HG03342 (cell line): ENCODE results near the gene SCD5.
A peak's percentile ranks its signal among the peaks of the same experiment; 100 is the strongest.
"Not testable (repeated sequence)": the region's sequence is repeated elsewhere in the genome, so short reads cannot be mapped to it uniquely, and the experiment has no call there.

Experiments used
- ATAC-seq: cut with Tn5 transposase; IDR thresholded peaks from one replicate; pipeline ENCODE4 v1.9.1; 2021; ENCODE audit warnings: mild to moderate bottlenecking, moderate library complexity; ENCODE audit not compliant: unreplicated experiment

Gene SCD5

GRCh38 chr4:82798168-82799005, at the start of gene SCD5:
Gene SCD5, minus strand, starts transcription at chr4:82798796. Its CDS starts 259 bp downstream, at chr4:82798537.
- peak; percentile 93 for ATAC-seq

- no peak for ATAC-seq
These were observed 44.0 kb upstream of the SCD5 start for GRCh38 chr4:82842593-82842992.

GRCh38 chr4:82839624-82840023, 41.0 kb upstream of the SCD5 start:
- ATAC-seq = no peak

GRCh38 chr4:82833696-82834313, 35.2 kb upstream of the SCD5 start:
- no peak for ATAC-seq

GRCh38 chr4:82833060-82833459, 34.5 kb upstream of the SCD5 start:
- ATAC-seq = not testable (repeated sequence)

- no peak for ATAC-seq
These were observed 26.8 kb upstream of the SCD5 start for GRCh38 chr4:82825425-82825824.

GRCh38 chr4:82823062-82823461, 24.5 kb upstream of the SCD5 start:
- ATAC-seq = no peak

- no peak for ATAC-seq
These were observed 22.1 kb upstream of the SCD5 start for GRCh38 chr4:82820689-82821088.

- peak; percentile 65 for ATAC-seq
These were observed 20.4 kb upstream of the SCD5 start for GRCh38 chr4:82818664-82819662.

GRCh38 chr4:82816874-82817273, 18.3 kb upstream of the SCD5 start:
- not testable (repeated sequence) for ATAC-seq

GRCh38 chr4:82814034-82814433, 15.4 kb upstream of the SCD5 start:
- ATAC-seq = no peak

GRCh38 chr4:82811838-82812341, 13.3 kb upstream of the SCD5 start:
- no peak for ATAC-seq

- no peak for ATAC-seq
These were observed 12.8 kb upstream of the SCD5 start for GRCh38 chr4:82811392-82811791.

- no peak for ATAC-seq
These were observed 11.6 kb upstream of the SCD5 start for GRCh38 chr4:82810176-82810575.

GRCh38 chr4:82809619-82810018, 11.0 kb upstream of the SCD5 start:
- no peak for ATAC-seq

- ATAC-seq = no peak
These were observed 5.2 kb upstream of the SCD5 start for GRCh38 chr4:82803746-82804145.

- ATAC-seq = no peak
These were observed 4.3 kb upstream of the SCD5 start for GRCh38 chr4:82802911-82803310.

- ATAC-seq = no peak
These were observed 3.4 kb upstream of the SCD5 start for GRCh38 chr4:82801910-82802521.

- no peak for ATAC-seq
These were observed 648 bp upstream of the SCD5 start for GRCh38 chr4:82799006-82799881.
